Osteocyte (in vitro differentiated cells): ENCODE measurements around the gene MACC1. TPM values are rescaled to one million over a fixed set of nuclear protein-coding genes. Genes with fewer than 3 reads are reported as not detected.

Experiments
- DNase-seq: peaks from one replicate; pipeline ENCODE4 v3.0.0; 2021; ENCODE audit warnings: mixed read lengths; ENCODE audit not compliant: unreplicated experiment; ENCODE audit errors: extremely low spot score
- H3K27ac Mint-ChIP-seq: one replicate; pipeline ENCODE4 v1.8.0; 2021; ENCODE audit warnings: mild to moderate bottlenecking, mixed read lengths; ENCODE audit not compliant: unreplicated experiment
- H3K27me3 Mint-ChIP-seq: one replicate; pipeline ENCODE4 v1.8.0; 2021; ENCODE audit warnings: mixed read lengths; ENCODE audit not compliant: unreplicated experiment
- H3K36me3 Mint-ChIP-seq: one replicate; pipeline ENCODE4 v1.8.0; 2021; ENCODE audit warnings: mixed read lengths; ENCODE audit not compliant: unreplicated experiment
- H3K4me1 Mint-ChIP-seq: one replicate; pipeline ENCODE4 v1.8.0; 2021; ENCODE audit warnings: mixed read lengths; ENCODE audit not compliant: unreplicated experiment
- H3K4me3 Mint-ChIP-seq: one replicate; pipeline ENCODE4 v1.8.0; 2021; ENCODE audit warnings: mild to moderate bottlenecking, moderate library complexity, mixed read lengths; ENCODE audit not compliant: unreplicated experiment
- H3K9me3 Mint-ChIP-seq: one replicate; pipeline ENCODE4 v1.8.0; 2021; ENCODE audit warnings: mixed read lengths; ENCODE audit not compliant: unreplicated experiment
- CTCF ChIP-seq: fragments of 200-600 bp; sonication (generic); IDR thresholded peaks from 2 replicates; pipeline ENCODE4 v1.5.0; 2021; ENCODE audit warnings: antibody characterized with exemption, mild to moderate bottlenecking, moderate library complexity
- total RNA-seq: library from RNA; stranded (reverse); gene quantifications from 2 replicates; pipeline ENCODE4 v1.2.1, GENCODE V29; 2021

MACC1 gene
- total RNA-seq, 1 donor from 2014 or later: not detected

GRCh38 chr7:20200971-20201370 lies 16.2 kb downstream of the MACC1 start:
- Mint-ChIP-seq H3K4me1 (peaks cover 25% of the 10 kb centered on the region), H3K36me3 (no peaks in the 10 kb centered on the region), H3K9me3 (no peaks in the 10 kb centered on the region), H3K4me3 (no peak overlapping the region), H3K27me3 (no peaks in the 10 kb centered on the region), H3K27ac (no peak overlapping the region)
- no peak for DNase-seq
- TF ChIP-seq CTCF: no peak

GRCh38 chr7:20200361-20200760 lies 16.8 kb downstream of the MACC1 start:
- no peak for TF ChIP-seq CTCF
- no peak for DNase-seq

GRCh38 chr7:20199015-20199737 lies 18.0 kb downstream of the MACC1 start:
- H3K27me3 Mint-ChIP-seq: no peaks in the 10 kb centered on the region
- peaks cover 25% of the 10 kb centered on the region for H3K4me1 Mint-ChIP-seq
- H3K9me3 Mint-ChIP-seq: no peaks in the 10 kb centered on the region
- H3K27ac Mint-ChIP-seq: peak overlapping the region; percentile 70
- DNase-seq: no peak
- no peak for TF ChIP-seq CTCF
- H3K4me3 Mint-ChIP-seq: no peak overlapping the region
- no peaks in the 10 kb centered on the region for H3K36me3 Mint-ChIP-seq

More at GRCh38 chr7:20200361-20200760, 16.8 kb downstream of the MACC1 start:
- no peaks in the 10 kb centered on the region for H3K36me3 Mint-ChIP-seq
- H3K27ac Mint-ChIP-seq: no peak overlapping the region
- H3K27me3 Mint-ChIP-seq: no peaks in the 10 kb centered on the region
- H3K4me3 Mint-ChIP-seq: no peak overlapping the region
- H3K9me3 Mint-ChIP-seq: no peaks in the 10 kb centered on the region
- H3K4me1 Mint-ChIP-seq: peaks cover 25% of the 10 kb centered on the region

GRCh38 chr7:20198260-20198659 lies 18.9 kb downstream of the MACC1 start:
- TF ChIP-seq CTCF: no peak
- H3K27me3 Mint-ChIP-seq: no peaks in the 10 kb centered on the region
- H3K9me3 Mint-ChIP-seq: no peaks in the 10 kb centered on the region
- peaks cover 27% of the 10 kb centered on the region for H3K4me1 Mint-ChIP-seq
- no peak overlapping the region for H3K27ac Mint-ChIP-seq
- no peak overlapping the region for H3K4me3 Mint-ChIP-seq
- DNase-seq: no peak
- H3K36me3 Mint-ChIP-seq: no peaks in the 10 kb centered on the region

GRCh38 chr7:20197837-20198236 lies 19.3 kb downstream of the MACC1 start:
- peaks cover 27% of the 10 kb centered on the region for H3K4me1 Mint-ChIP-seq
- H3K27me3 Mint-ChIP-seq: no peaks in the 10 kb centered on the region
- H3K9me3 Mint-ChIP-seq: no peaks in the 10 kb centered on the region
- DNase-seq: no peak
- H3K4me3 Mint-ChIP-seq: no peak overlapping the region
- no peak overlapping the region for H3K27ac Mint-ChIP-seq
- TF ChIP-seq CTCF: peak; percentile 18
- no peaks in the 10 kb centered on the region for H3K36me3 Mint-ChIP-seq
